Loucy (cell line): ENCODE measurements around the gene IFITM1.

Source experiments
- H2AFZ ChIP-seq: fragments of 200-600 bp; sonication (generic); 2 replicates; pipeline ENCODE4 v1.6.0; 2016; ENCODE audit warnings: antibody characterized with exemption, mild to moderate bottlenecking, low read length, moderate library complexity
- H3F3A ChIP-seq: fragments of 200-600 bp; 2 replicates; pipeline ENCODE4 v1.6.0; 2016; ENCODE audit warnings: antibody characterized with exemption, low read depth, mild to moderate bottlenecking
- H3K27me3 ChIP-seq: fragments of 200-600 bp; sonication (generic); 2 replicates; pipeline ENCODE4 v1.6.1; 2014; ENCODE audit warnings: low read length, mild to moderate bottlenecking; ENCODE audit not compliant: insufficient read depth, poor library complexity, severe bottlenecking
- H3K36me3 ChIP-seq: fragments of 200-600 bp; sonication (generic); 2 replicates; pipeline ENCODE4 v1.6.1; 2016; ENCODE audit warnings: low read length; ENCODE audit not compliant: insufficient read depth
- H3K4me1 ChIP-seq: fragments of 200-600 bp; sonication (generic); 2 replicates; pipeline ENCODE4 v1.5.1; 2014; ENCODE audit warnings: low read length, mild to moderate bottlenecking; ENCODE audit not compliant: insufficient read depth, poor library complexity, severe bottlenecking
- H3K4me2 ChIP-seq: fragments of 200-600 bp; sonication (generic); 2 replicates; pipeline ENCODE4 v1.6.0; 2014; ENCODE audit warnings: antibody characterized with exemption, low read length, low read depth, mild to moderate bottlenecking; ENCODE audit not compliant: poor library complexity, severe bottlenecking
- H3K4me3 ChIP-seq: fragments of 200-600 bp; sonication (generic); 2 replicates; pipeline ENCODE4 v1.5.1; 2014; ENCODE audit warnings: low read length, mild to moderate bottlenecking, mixed read lengths; ENCODE audit not compliant: poor library complexity, severe bottlenecking
- H3K79me2 ChIP-seq: fragments of 200-600 bp; sonication (generic); 2 replicates; pipeline ENCODE4 v1.6.1; 2014; ENCODE audit warnings: low read length; ENCODE audit not compliant: insufficient read depth
- H3K9ac ChIP-seq: fragments of 200-600 bp; sonication (generic); 2 replicates; pipeline ENCODE4 v1.6.0; 2014; ENCODE audit warnings: mild to moderate bottlenecking, low read depth, low read length, moderate library complexity; ENCODE audit not compliant: poor library complexity, severe bottlenecking
- H3K9me2 ChIP-seq: fragments of 200-600 bp; sonication (generic); replicated peaks from 2 replicates; pipeline ENCODE4 v1.6.1; 2016; ENCODE audit warnings: low read depth, low read length, mixed read lengths
- H3K9me3 ChIP-seq: fragments of 200-600 bp; sonication (generic); 2 replicates; pipeline ENCODE4 v1.6.1; 2014; ENCODE audit warnings: mild to moderate bottlenecking, antibody characterized with exemption, low read length, low read depth; ENCODE audit not compliant: insufficient read depth
- H4K20me1 ChIP-seq: fragments of 200-600 bp; sonication (generic); 2 replicates; pipeline ENCODE4 v1.6.0; 2014; ENCODE audit warnings: antibody characterized with exemption, low read length, mild to moderate bottlenecking; ENCODE audit not compliant: insufficient read depth, poor library complexity, severe bottlenecking
- CTCF ChIP-seq: fragments of 200-600 bp; sonication (generic); conservative IDR thresholded peaks from 2 replicates; pipeline ENCODE4 v1.5.1; 2014; ENCODE audit warnings: mild to moderate bottlenecking, antibody characterized with exemption, low read length
- EZH2phosphoT487 ChIP-seq: fragments of 200-600 bp; IDR thresholded peaks from 2 replicates; pipeline ENCODE4 v1.6.1; 2018; ENCODE audit warnings: antibody characterized with exemption, mild to moderate bottlenecking, moderate library complexity, borderline replicate concordance

Gene IFITM1

GRCh38 chr11:299081-299891, 14.6 kb upstream of the IFITM1 start, which contains the start of gene IFITM5:
Gene IFITM5, minus strand, starts transcription at chr11:299526. Its CDS starts 36 bp downstream, at chr11:299490.
- no peaks in the 10 kb centered on the region for H3K36me3 ChIP-seq
- no peak within 1 kb of the TSS for H3K4me3 ChIP-seq
- H3K79me2 ChIP-seq, result no peaks in the 10 kb centered on the region
- H3K9me3 ChIP-seq, result no peaks in the 10 kb centered on the region
- no peaks in the 10 kb centered on the region for H3K9me2 ChIP-seq
- peaks cover 15% of the 10 kb centered on the region for H3K4me1 ChIP-seq
- H3F3A ChIP-seq, result no peaks in the 10 kb centered on the region
- peak within 1 kb of the TSS; percentile 49 for H3K4me2 ChIP-seq
- no peak within 1 kb of the TSS for H2AFZ ChIP-seq
- no peak for TF ChIP-seq CTCF
- TF ChIP-seq EZH2phosphoT487, result no peak
- H4K20me1 ChIP-seq, result no peaks in the 10 kb centered on the region
- H3K27me3 ChIP-seq, result no peaks in the 10 kb centered on the region
- peak within 1 kb of the TSS; percentile 48 for H3K9ac ChIP-seq

GRCh38 chr11:299951-300735, 13.7 kb upstream of the IFITM1 start:
- no peak overlapping the region for H3K4me2 ChIP-seq
- no peaks in the 10 kb centered on the region for H3F3A ChIP-seq

GRCh38 chr11:303363-303762, 10.5 kb upstream of the IFITM1 start:
- H3K9ac ChIP-seq, result no peak overlapping the region
- H3K27me3 ChIP-seq, result no peaks in the 10 kb centered on the region
- no peaks in the 10 kb centered on the region for H3K9me2 ChIP-seq
- no peaks in the 10 kb centered on the region for H3K36me3 ChIP-seq
- H3K9me3 ChIP-seq, result no peaks in the 10 kb centered on the region
- H3K79me2 ChIP-seq, result peaks cover 27% of the 10 kb centered on the region; the same call in 1 of the 2 replicates
- H3F3A ChIP-seq, result peaks cover 4% of the 10 kb centered on the region; the same call in 1 of the 2 replicates
- no peak overlapping the region for H3K4me3 ChIP-seq
- TF ChIP-seq EZH2phosphoT487, result no peak
- no peak for TF ChIP-seq CTCF
- H3K4me1 ChIP-seq, result peaks cover 32% of the 10 kb centered on the region
- no peaks in the 10 kb centered on the region for H4K20me1 ChIP-seq
- H2AFZ ChIP-seq, result no peak overlapping the region
- H3K4me2 ChIP-seq, result no peak overlapping the region

More at GRCh38 chr11:299951-300735, 13.7 kb upstream of the IFITM1 start:
- no peaks in the 10 kb centered on the region for H3K79me2 ChIP-seq
- no peaks in the 10 kb centered on the region for H3K9me2 ChIP-seq
- no peaks in the 10 kb centered on the region for H4K20me1 ChIP-seq
- H3K27me3 ChIP-seq, result no peaks in the 10 kb centered on the region
- peaks cover 17% of the 10 kb centered on the region for H3K4me1 ChIP-seq
- no peaks in the 10 kb centered on the region for H3K36me3 ChIP-seq
- no peak overlapping the region for H3K9ac ChIP-seq
- no peaks in the 10 kb centered on the region for H3K9me3 ChIP-seq
- no peak overlapping the region for H3K4me3 ChIP-seq
- H2AFZ ChIP-seq, result no peak overlapping the region
- TF ChIP-seq EZH2phosphoT487 (no peak), CTCF (peak; percentile 48)
